Epithelial cell of proximal tubule (primary cell): Measurements from ENCODE around the gene PREX1. TPM values are rescaled to one million over a fixed set of nuclear protein-coding genes. Genes with fewer than 3 reads are reported as not detected.

Experiments used
- DNase-seq: peaks from one replicate; pipeline ENCODE4 v3.0.0-alpha.2; 2011; ENCODE audit warnings: low read depth
- H3K4me3 ChIP-seq: 2 replicates; pipeline ENCODE4 v1.5.1; 2011; ENCODE audit warnings: low read depth, mild to moderate bottlenecking, low read length
- total RNA-seq: library from RNA; depleted of rRNA; stranded (reverse); fragments of >200 nt; gene quantifications from 2 replicates; pipeline ENCODE4 v1.2.3, GENCODE V29; 2015
- TF ChIP-seq, protein P1 (sequence below): conservative IDR thresholded peaks from 2 replicates; pipeline ENCODE4 v1.5.1; 2012; ENCODE audit warnings: low read depth, mild to moderate bottlenecking, low read length

PREX1 gene
- total RNA-seq, 1 donor from 2014 or later = 4.7 TPM

DNA sequence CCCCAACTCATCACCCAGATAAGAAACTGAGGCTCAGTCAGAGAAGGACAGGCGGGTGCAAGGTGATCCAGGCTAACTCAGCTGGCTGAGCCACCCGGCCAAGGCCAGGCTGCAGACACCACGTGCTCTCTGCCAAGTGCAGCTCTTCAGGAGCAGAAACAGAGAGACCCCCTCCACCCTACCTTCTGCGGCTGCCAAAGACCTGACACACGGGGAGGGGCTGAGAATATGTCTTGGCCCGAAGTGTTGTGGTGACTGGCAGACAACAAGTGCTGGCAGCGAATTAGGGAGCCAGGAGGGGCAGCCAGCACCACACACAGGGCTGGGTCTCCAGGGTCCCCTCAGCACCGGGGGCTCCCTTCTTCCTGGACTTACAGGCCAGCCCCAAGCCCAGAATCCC, 22.5 kb downstream of the PREX1 start:
- TF ChIP-seq, protein P1, sequence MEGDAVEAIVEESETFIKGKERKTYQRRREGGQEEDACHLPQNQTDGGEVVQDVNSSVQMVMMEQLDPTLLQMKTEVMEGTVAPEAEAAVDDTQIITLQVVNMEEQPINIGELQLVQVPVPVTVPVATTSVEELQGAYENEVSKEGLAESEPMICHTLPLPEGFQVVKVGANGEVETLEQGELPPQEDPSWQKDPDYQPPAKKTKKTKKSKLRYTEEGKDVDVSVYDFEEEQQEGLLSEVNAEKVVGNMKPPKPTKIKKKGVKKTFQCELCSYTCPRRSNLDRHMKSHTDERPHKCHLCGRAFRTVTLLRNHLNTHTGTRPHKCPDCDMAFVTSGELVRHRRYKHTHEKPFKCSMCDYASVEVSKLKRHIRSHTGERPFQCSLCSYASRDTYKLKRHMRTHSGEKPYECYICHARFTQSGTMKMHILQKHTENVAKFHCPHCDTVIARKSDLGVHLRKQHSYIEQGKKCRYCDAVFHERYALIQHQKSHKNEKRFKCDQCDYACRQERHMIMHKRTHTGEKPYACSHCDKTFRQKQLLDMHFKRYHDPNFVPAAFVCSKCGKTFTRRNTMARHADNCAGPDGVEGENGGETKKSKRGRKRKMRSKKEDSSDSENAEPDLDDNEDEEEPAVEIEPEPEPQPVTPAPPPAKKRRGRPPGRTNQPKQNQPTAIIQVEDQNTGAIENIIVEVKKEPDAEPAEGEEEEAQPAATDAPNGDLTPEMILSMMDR = no peak
- no peak overlapping the region for H3K4me3 ChIP-seq
- DNase-seq = no peak

GRCh38 chr20:48804300-48804980, 23.4 kb downstream of the PREX1 start:
- no peak overlapping the region for H3K4me3 ChIP-seq

DNA sequence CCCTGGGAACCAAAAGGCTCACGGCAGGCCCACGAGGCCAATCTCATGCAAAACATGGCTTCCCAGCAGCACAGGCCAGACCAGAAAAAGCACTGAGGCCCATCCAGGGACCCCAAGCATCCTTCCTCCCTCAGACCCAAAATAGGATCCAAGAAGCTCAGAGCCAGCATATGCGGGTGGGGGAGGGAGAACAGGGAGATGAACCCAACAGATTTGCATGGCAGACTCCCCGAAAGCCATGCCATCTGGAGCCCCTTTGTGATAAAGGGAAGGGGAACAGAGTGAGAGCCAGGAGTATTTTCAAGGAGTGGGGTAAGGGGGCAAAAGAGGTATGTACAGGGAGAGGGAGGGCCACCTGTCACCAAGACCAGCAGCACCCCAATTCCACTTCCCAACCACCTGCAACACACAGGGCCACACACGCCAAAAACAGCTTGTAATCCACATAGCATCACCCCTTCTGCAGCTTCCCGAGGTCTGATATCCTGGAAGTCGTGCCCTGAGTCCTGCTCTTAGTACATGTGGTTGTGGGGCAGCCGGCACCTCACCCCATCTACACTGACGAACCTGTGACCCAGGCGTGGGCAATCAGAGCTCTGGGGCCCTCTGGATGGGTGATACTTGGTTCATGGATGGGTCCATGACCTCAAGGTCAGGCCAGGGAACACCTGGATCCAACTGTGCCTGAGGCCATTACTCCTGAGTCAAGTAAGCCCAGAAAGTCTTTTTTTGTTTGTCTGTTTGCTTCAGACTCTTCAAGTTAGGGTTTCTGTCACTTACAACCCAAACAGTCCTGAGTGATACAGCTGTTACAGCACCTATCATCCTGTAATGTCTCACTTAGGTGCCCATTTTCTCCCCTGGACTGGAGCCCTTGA, 24.4 kb downstream of the PREX1 start:
- DNase-seq = no peak

More at GRCh38 chr20:48804300-48804980, 23.4 kb downstream of the PREX1 start:
- TF ChIP-seq, protein P1 = no peak
- DNase-seq = no peak

GRCh38 chr20:48802647-48803046, 25.2 kb downstream of the PREX1 start:
- no peak for DNase-seq
- no peak overlapping the region for H3K4me3 ChIP-seq
- TF ChIP-seq, protein P1 = no peak

More for the DNA sequence above, 24.4 kb downstream of the PREX1 start:
- TF ChIP-seq, protein P1 = no peak
- no peak overlapping the region for H3K4me3 ChIP-seq

GRCh38 chr20:48802216-48802615, 25.6 kb downstream of the PREX1 start:
- no peak overlapping the region for H3K4me3 ChIP-seq
- DNase-seq = no peak
- TF ChIP-seq, protein P1 = no peak

GRCh38 chr20:48801197-48801596, 26.6 kb downstream of the PREX1 start:
- DNase-seq = no peak
- no peak overlapping the region for H3K4me3 ChIP-seq
- TF ChIP-seq, protein P1 = no peak
